ENCODE measurements around the gene C4BPB. TPM values are rescaled to one million over a fixed set of nuclear protein-coding genes. Genes with fewer than 3 reads are reported as not detected.
A peak's percentile ranks its signal among the peaks of the same experiment; 100 is the strongest.

Gene C4BPB
- total and polyA plus RNA-seq, 10 donors: 0.24 to 1.4 (median 0.59) TPM; not detected in 1

DNA sequence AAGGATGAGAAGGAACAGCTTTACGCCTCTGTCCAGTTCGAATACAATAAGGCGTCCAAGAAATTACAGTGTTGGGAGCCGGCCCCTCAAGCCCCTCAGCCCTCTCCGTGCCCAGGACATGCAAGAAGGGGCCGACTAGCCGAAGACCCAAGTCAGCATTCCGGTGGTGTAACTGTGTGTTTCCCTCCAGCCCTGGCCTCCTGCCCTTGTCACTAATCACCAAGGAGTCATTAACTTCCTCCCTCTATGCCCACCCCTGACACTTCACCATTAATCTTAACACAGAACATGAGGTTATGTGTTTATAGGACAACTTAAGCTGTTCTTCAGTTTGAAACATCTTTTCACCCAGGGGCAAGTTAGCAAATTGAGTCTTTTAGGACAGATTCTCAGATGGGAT is 16.4 kb upstream of the C4BPB start:
- TF ChIP-seq POLR2AphosphoS5 (IDR thresholded peaks at IDR 0.05) (no peak), POLR2A (IDR thresholded peaks at IDR 0.05) (no peak), CTCF (IDR thresholded peaks at IDR 0.05 in 8 of 11, conservative IDR thresholded peaks at IDR 0.05 in 3 of 11) (no peak)
- intact Hi-C loops (cut with DNase I; ENCODE audit: low total_unique reads): loop anchor here (10.0 kb wide), 1 partner anchor 67 kb away; no protein-coding TSS in a partner anchor
- peak overlapping the region in 4 of 8 donors; percentile 7 to 88 (median 86) for H3K27ac ChIP-seq
- DNase-seq: no peak
- no peak overlapping the region for H3K4me3 ChIP-seq
- H3K27me3 ChIP-seq (replicated peaks in 1 of 7): no peaks in the 10 kb centered on the region
- H3K36me3 ChIP-seq: peaks cover 0 to 99% (median 31%) of the 10 kb centered on the region in 6 donors
- peaks cover 0 to 48% (median 13%) of the 10 kb centered on the region in 6 donors for H3K4me1 ChIP-seq
- H3K9me3 ChIP-seq: no peaks in the 10 kb centered on the region
- whole genome bisulfite sequencing, 5 donors: 37 to 70% (median 52%) methylated on average over 8 of the region's 8 CpGs

DNA sequence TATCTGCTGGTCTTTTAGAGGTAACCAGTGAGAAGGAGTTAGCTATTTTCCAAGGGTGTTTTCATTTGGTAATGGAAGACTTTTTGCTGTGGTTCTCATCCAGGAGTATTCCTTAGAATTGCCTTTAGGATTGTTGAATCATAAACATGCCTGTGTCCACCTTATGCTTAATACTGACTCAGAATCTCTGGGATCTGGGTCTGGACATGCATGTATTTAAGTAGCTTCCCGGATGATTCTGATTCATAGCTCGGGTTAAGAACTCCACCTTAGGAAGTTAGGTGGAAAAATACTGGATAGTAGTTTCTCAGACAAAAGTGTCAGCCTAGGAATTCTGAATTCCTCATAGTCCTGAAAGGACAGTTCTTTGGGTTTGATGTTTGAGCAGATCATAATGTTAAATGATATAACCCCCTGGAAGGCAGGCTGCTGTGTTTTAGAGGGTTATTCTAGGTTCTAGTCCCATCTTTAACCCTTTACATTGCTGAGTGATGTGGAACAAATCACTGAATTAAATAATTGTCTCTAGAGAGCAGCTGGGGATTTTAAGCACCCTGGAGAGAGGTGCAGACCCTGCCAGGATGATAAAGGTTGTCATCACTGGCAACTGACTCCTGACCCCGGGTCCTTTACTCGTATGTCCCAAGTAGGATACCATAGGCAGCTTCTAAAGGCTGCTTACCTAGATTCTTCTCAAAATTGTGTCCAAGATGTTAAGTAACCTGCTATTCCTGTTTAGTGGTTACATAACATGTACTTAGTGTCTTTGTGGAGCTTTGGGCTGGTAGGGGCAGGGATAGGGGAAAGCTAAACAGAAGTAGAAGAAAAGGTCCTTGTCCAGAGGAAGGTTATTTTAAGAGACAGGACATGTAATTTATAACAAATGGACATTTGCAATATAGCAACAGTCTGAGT is 14.5 kb upstream of the C4BPB start:
- H3K36me3 ChIP-seq: peaks cover 0 to 90% (median 20%) of the 10 kb centered on the region in 6 donors
- WGBS, 5 donors: 84 to 94% (median 91%) methylated on average over 4 of the region's 4 CpGs
- TF ChIP-seq POLR2A (IDR thresholded peaks at IDR 0.05) (no peak), CTCF (IDR thresholded peaks at IDR 0.05 in 8 of 11, conservative IDR thresholded peaks at IDR 0.05 in 3 of 11) (no peak), POLR2AphosphoS5 (IDR thresholded peaks at IDR 0.05) (no peak)

GRCh38 chr1:207076181-207076955 is 12.3 kb upstream of the C4BPB start:
- H3K36me3 ChIP-seq: peaks cover 0 to 90% (median 15%) of the 10 kb centered on the region in 6 donors
- no peaks in the 10 kb centered on the region for H3K9me3 ChIP-seq
- no peaks in the 10 kb centered on the region for H3K27me3 ChIP-seq (replicated peaks in 1 of 7)
- TF ChIP-seq POLR2AphosphoS5 (IDR thresholded peaks at IDR 0.05) (no peak), CTCF (IDR thresholded peaks at IDR 0.05 in 8 of 11, conservative IDR thresholded peaks at IDR 0.05 in 3 of 11) (no peak), POLR2A (IDR thresholded peaks at IDR 0.05) (no peak)
- H3K4me3 ChIP-seq: no peak overlapping the region
- no peak for DNase-seq
- 70 to 83% (median 79%) methylated on average over 5 of the region's 5 CpGs for WGBS, 5 donors
- peak overlapping the region in 1 of 8 donors; percentile 21 for H3K27ac ChIP-seq
- intact Hi-C loops (cut with DNase I; ENCODE audit: low total_unique reads): loop anchor here (10.0 kb wide), 1 partner anchor 72 kb away; no protein-coding TSS in a partner anchor
- peaks cover 0 to 27% (median 3%) of the 10 kb centered on the region in 6 donors for H3K4me1 ChIP-seq

More for the DNA sequence above, 14.5 kb upstream of the C4BPB start:
- intact Hi-C loops (cut with DNase I; ENCODE audit: low total_unique reads): loop anchor here (10.0 kb wide), 1 partner anchor 69 kb away; no protein-coding TSS in a partner anchor
- no peak for DNase-seq
- Histone ChIP-seq H3K27ac (no peak overlapping the region), H3K9me3 (no peaks in the 10 kb centered on the region), H3K4me3 (no peak overlapping the region), H3K27me3 (replicated peaks in 1 of 7) (no peaks in the 10 kb centered on the region), H3K4me1 (peaks cover 0 to 49% (median 16%) of the 10 kb centered on the region in 6 donors)
